Smooth muscle cell (in vitro differentiated cells): Measurements from ENCODE around the gene SIDT2. TPM values are rescaled to one million over a fixed set of nuclear protein-coding genes. Genes with fewer than 3 reads are reported as not detected.

Experiments
- DNase-seq: peaks from one replicate; lab custom pipeline; 2025; ENCODE audit not compliant: unreplicated experiment; lab: John Stamatoyannopoulos, UW
- H2AFZ ChIP-seq: fragments of 200-600 bp; sonication (generic); 2 replicates; pipeline ENCODE4 v1.6.0; 2016; ENCODE audit warnings: antibody characterized with exemption, low read depth, mild to moderate bottlenecking
- H3F3A ChIP-seq: fragments of 200-600 bp; sonication (generic); 2 replicates; pipeline ENCODE4 v1.6.0; 2017; ENCODE audit warnings: antibody characterized with exemption, low read depth
- H3K27ac ChIP-seq: fragments of 200-600 bp; sonication (generic); 2 replicates; pipeline ENCODE4 v1.5.1; 2016; ENCODE audit warnings: low read depth, mild to moderate bottlenecking
- H3K27me3 ChIP-seq: fragments of 200-600 bp; sonication (generic); 2 replicates; pipeline ENCODE4 v1.6.1; 2016; ENCODE audit warnings: low read depth, mild to moderate bottlenecking
- H3K36me3 ChIP-seq: fragments of 200-600 bp; sonication (generic); 2 replicates; pipeline ENCODE4 v1.5.1; 2016; ENCODE audit warnings: low read depth
- H3K4me1 ChIP-seq: fragments of 200-600 bp; sonication (generic); 2 replicates; pipeline ENCODE4 v1.5.1; 2016; ENCODE audit warnings: low read depth
- H3K4me2 ChIP-seq: fragments of 200-600 bp; sonication (generic); 2 replicates; pipeline ENCODE4 v1.6.0; 2016; ENCODE audit warnings: mild to moderate bottlenecking
- H3K4me3 ChIP-seq: fragments of 200-600 bp; sonication (generic); 2 replicates; pipeline ENCODE4 v1.5.1; 2016; ENCODE audit warnings: mild to moderate bottlenecking
- H3K79me2 ChIP-seq: fragments of 200-600 bp; sonication (generic); 2 replicates; pipeline ENCODE4 v1.6.0; 2016; ENCODE audit warnings: low read depth, mild to moderate bottlenecking
- H3K9ac ChIP-seq: fragments of 200-600 bp; sonication (generic); 2 replicates; pipeline ENCODE4 v1.6.0; 2016; ENCODE audit warnings: low read depth
- H3K9me3 ChIP-seq: fragments of 200-600 bp; sonication (generic); replicated peaks from 2 replicates; pipeline ENCODE4 v1.5.1; 2016; ENCODE audit warnings: low read depth
- H4K20me1 ChIP-seq: fragments of 200-600 bp; sonication (generic); 2 replicates; pipeline ENCODE4 v1.6.0; 2016; ENCODE audit warnings: low read depth
- CTCF ChIP-seq: fragments of 200-600 bp; sonication (generic); IDR thresholded peaks from 2 replicates; pipeline ENCODE4 v1.5.1; 2017; ENCODE audit warnings: borderline replicate concordance, mild to moderate bottlenecking, antibody characterized with exemption; ENCODE audit not compliant: insufficient read depth, poor library complexity, severe bottlenecking
- WGBS: methylation state at CpG from one replicate; pipeline ENCODE4 v1.1.7; 2016; ENCODE audit warnings: low lambda C conversion rate; 5-methylcytosine and 5-hydroxymethylcytosine counted together
- polyA plus RNA-seq: library from polyadenylated mRNA; unstranded; fragments of >200 nt; fragmentation: Nextera tagmentation; extraction: Ambion mirVana; gene quantifications from 2 replicates; pipeline ENCODE4 v1.2.1, GENCODE V29; 2016
- total RNA-seq: library from RNA; depleted of rRNA; stranded (reverse); fragments of >200 nt; gene quantifications from 2 replicates; pipeline ENCODE4 v1.2.3, GENCODE V29; 2014

SIDT2 gene
- total and polyA plus RNA-seq, 2 experiments from 2014 or later = 11.6 to 35.0 TPM

GRCh38 chr11:117192401-117192875 lies 13.9 kb downstream of the SIDT2 start:
- Histone ChIP-seq H2AFZ (no peak overlapping the region), H3K4me2 (no peak overlapping the region)
- 94% methylated on average over 17 of the region's 17 CpGs for WGBS

GRCh38 chr11:117193130-117194020 lies 14.8 kb downstream of the SIDT2 start:
- 96% methylated on average over 14 of the region's 15 CpGs for WGBS
- Histone ChIP-seq H3F3A (peaks cover 7% of the 10 kb centered on the region), H3K4me1 (peaks cover 6% of the 10 kb centered on the region), H3K4me2 (no peak overlapping the region), H3K36me3 (no peaks in the 10 kb centered on the region), H3K27ac (no peak overlapping the region), H4K20me1 (no peaks in the 10 kb centered on the region), H3K9ac (no peak overlapping the region), H3K4me3 (no peak overlapping the region), H3K9me3 (no peaks in the 10 kb centered on the region), H3K27me3 (no peaks in the 10 kb centered on the region), H3K79me2 (peaks cover under 1% of the 10 kb centered on the region), H2AFZ (no peak overlapping the region)
- no peak for TF ChIP-seq CTCF
- no peak for DNase-seq

More at GRCh38 chr11:117192401-117192875, 13.9 kb downstream of the SIDT2 start:
- Histone ChIP-seq H3F3A (peaks cover under 1% of the 10 kb centered on the region), H3K27me3 (no peaks in the 10 kb centered on the region), H3K9ac (no peak overlapping the region), H4K20me1 (no peaks in the 10 kb centered on the region), H3K27ac (no peak overlapping the region), H3K4me1 (no peaks in the 10 kb centered on the region), H3K9me3 (no peaks in the 10 kb centered on the region), H3K36me3 (no peaks in the 10 kb centered on the region), H3K79me2 (no peaks in the 10 kb centered on the region), H3K4me3 (no peak overlapping the region)
- no peak for TF ChIP-seq CTCF
- no peak for DNase-seq

- Histone ChIP-seq H3F3A (peaks cover 7% of the 10 kb centered on the region), H3K36me3 (no peaks in the 10 kb centered on the region), H3K4me1 (peaks cover 11% of the 10 kb centered on the region), H3K9me3 (no peaks in the 10 kb centered on the region), H3K4me3 (no peak overlapping the region), H3K79me2 (peaks cover 6% of the 10 kb centered on the region), H3K27me3 (no peaks in the 10 kb centered on the region), H3K9ac (no peak overlapping the region), H2AFZ (no peak overlapping the region), H3K27ac (no peak overlapping the region), H4K20me1 (no peaks in the 10 kb centered on the region), H3K4me2 (no peak overlapping the region)
- no peak for TF ChIP-seq CTCF
- no peak for DNase-seq
- WGBS = 65% methylated on average over 5 of the region's 5 CpGs
Observed at GRCh38 chr11:117194267-117194666, 15.7 kb downstream of the SIDT2 start.
